Body of pancreas (tissue), 4 donors: Measurements from ENCODE around the gene RSRC1.

Experiments
- POLR2A ChIP-seq, 3 donors: fragments of 450-650 bp; IDR thresholded peaks; one replicate each; pipeline ENCODE4 v1.6.1; 2016; ENCODE audit warnings: antibody characterized with exemption in 3 of 3, mild to moderate bottlenecking in 2 of 3
- TF ChIP-seq, protein P1 (sequence below), 7 experiments: fragments of 450-650 bp in 4 of 7; fragments of 200-600 bp in 3 of 7; sonication (generic) in 3 of 7; IDR thresholded peaks; one replicate each; pipeline ENCODE4 v1.5.1; 2016 to 2019; ENCODE audit warnings: antibody characterized with exemption in 7 of 7

GRCh38 chr3:158160958-158161357 lies 51.1 kb downstream of the RSRC1 start:
- TF ChIP-seq, protein P1, sequence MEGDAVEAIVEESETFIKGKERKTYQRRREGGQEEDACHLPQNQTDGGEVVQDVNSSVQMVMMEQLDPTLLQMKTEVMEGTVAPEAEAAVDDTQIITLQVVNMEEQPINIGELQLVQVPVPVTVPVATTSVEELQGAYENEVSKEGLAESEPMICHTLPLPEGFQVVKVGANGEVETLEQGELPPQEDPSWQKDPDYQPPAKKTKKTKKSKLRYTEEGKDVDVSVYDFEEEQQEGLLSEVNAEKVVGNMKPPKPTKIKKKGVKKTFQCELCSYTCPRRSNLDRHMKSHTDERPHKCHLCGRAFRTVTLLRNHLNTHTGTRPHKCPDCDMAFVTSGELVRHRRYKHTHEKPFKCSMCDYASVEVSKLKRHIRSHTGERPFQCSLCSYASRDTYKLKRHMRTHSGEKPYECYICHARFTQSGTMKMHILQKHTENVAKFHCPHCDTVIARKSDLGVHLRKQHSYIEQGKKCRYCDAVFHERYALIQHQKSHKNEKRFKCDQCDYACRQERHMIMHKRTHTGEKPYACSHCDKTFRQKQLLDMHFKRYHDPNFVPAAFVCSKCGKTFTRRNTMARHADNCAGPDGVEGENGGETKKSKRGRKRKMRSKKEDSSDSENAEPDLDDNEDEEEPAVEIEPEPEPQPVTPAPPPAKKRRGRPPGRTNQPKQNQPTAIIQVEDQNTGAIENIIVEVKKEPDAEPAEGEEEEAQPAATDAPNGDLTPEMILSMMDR (IDR thresholded peaks at IDR 0.05): no peak
- TF ChIP-seq POLR2A (IDR thresholded peaks at IDR 0.05): no peak
